IPS-NIHi11 (cell line): ENCODE results near the gene TPRN.
A peak's percentile ranks its signal among the peaks of the same experiment; 100 is the strongest.

Experiments
- DNase-seq: peaks from one replicate; pipeline ENCODE4 v3.0.0; 2012; ENCODE audit warnings: mixed read lengths, low spot score

Gene TPRN

DNA sequence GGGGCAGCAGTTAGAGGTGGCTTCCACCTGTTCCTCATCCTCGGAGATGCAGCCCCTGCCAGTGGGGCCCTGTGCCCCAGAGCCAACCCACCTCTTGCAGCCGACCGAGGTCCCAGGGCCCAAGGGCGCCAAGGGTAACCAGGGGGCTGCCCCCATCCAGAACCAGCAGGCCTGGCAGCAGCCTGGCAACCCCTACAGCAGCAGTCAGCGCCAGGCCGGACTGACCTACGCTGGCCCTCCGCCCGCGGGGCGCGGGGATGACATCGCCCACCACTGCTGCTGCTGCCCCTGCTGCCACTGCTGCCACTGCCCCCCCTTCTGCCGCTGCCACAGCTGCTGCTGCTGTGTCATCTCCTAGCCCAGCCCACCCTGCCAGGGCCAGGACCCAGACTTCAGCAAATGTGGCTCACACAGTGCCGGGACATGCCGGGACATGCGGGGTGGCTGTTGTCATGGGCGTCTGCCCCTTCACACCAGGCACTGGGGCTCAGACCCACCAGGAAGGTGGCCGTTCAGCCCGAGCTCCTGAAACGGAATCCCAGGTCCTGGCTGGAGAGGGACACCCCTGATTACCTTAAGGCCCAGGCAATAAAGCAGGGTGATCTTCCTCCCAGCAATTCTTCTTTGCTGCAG is 25.3 kb upstream of the TPRN start:
- no peak for DNase-seq

DNA sequence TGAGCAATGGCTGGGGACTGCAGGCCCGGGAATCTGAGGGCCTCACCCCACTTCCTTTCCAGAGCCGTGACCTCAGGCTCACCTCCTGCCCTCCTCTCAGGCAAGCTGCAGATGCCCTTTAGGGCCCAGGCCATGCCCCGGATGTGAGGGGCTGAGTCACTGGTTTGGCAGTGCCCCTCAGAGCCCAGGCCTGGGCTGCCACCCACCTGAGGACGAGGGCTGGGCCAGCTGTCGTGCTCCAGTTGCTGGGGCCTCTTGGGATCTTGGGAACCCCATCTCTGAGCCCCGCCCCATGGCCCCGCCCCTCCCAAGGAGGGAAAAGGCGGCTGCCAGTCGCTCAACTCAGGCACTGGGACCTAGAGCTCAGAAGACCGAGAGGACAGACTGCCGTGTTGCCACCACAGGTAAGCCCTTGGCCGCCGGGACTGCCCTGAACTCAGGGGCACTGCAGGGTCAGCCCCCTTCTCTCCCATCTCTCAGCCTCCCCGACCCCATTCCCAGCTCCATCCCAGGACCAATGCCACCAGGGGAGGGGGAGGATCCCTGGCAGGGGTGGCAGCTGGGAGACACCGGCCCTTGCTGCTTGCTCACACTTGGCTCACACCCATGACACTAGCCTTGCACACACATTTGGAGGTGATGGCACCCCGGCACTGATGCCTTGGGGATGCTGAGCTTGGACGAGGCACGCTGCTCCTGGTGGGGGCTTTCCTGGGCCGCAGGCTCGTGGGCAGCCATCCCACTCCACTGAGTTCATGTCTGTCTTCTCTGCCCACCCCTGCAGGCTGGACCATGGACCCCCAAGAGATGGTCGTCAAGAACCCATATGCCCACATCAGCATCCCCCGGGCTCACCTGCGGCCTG is 24.5 kb upstream of the TPRN start, which contains the start of gene CYSRT1:
Gene CYSRT1 (plus strand): TSS at position 345 of the 865 bp plus-strand sequence. CDS start 448 bp downstream, at position 793.
- DNase-seq: no peak

DNA sequence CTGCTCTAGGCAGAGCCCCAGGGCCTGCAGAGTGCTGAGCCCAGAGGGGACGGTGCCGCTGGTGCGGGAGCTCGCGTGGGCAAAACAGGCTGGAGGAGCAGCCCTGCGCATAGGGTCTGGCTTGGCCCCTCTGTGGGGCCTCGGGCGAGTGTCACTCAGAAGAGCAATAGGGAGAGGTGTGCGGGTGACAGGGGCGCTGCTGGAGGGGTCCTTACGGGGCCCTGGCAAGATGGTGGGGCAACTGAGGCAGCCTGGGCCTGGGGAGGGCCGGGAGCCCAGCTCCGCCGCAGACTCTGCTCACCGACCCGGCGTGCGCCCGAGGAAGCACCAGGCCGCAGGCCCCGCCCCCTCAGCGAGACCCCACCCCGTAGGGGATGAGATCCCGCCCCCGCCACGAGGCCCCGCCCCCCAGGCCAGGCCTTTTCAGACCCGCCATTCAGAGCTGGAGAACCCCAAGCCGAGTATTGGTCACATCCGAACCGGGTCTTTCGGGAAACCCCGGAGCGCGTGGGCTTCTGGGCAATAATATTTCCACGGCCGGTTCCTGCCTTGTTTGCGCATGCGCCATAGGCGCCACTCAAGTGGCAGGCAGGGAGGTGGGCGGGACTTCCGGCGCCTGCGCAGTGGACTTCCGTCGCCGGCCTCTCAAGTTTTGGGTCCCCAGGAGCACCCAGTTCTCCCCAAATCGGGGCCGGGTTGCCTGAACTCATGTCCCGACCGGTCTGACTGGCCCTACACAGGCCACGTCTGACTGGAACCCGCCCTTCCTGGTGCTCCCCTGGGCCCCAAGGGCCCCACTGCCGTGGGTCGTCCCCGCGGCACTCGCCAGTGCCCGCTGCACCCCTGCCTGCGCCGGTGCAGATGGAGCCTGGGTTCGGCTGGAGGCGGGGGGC is 22.8 kb upstream of the TPRN start:
- DNase-seq: peak; percentile 91

DNA sequence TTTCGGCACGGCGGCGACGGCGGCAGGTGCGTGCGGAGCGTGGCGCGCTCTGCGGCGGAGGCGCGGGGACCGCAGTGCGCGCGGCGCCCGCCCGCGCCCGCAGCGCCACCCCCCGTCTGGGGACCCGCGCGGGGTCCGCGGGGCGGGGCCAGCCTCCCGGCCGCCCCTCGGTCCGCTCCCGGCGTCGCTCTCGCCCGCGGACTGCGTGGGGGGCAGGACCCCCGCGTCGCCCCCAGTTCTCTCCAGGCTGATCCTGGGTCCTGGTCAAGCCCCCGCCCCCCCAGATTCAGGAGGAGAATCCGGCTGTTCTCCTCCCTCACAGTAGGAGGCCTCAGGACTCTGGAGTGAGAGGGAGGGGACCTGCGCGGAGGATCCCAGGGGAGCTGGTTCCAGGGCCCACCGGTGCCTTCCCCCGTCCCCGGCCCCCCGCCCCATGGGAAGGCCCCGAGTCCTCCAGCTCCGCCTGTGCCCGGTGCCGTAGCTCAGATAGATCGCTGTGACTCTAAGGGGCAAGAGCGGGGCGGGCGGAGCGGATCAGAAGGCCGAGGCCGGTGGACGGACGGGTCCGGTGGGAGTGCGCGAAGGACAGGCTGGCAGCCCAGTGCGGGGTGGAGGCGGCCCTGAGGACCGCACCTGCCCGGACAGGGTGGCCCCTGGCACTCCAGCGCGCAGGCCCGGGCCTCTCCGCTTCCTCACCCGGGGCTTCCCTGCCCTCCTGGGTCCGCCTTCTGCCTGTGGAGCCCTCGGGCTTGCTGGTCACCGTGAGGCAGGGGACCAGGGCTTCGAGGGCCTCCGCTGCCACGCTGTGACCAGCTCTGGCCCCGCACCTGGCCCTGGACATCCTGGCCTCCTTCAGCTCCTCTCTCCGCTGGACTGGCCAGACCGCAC is 21.9 kb upstream of the TPRN start, which contains the start of gene RNF208:
Gene RNF208 (minus strand): TSS at position 51 of the 888 bp plus-strand sequence. CDS start 1,028 bp downstream, outside the sequence.
- DNase-seq: no peak

DNA sequence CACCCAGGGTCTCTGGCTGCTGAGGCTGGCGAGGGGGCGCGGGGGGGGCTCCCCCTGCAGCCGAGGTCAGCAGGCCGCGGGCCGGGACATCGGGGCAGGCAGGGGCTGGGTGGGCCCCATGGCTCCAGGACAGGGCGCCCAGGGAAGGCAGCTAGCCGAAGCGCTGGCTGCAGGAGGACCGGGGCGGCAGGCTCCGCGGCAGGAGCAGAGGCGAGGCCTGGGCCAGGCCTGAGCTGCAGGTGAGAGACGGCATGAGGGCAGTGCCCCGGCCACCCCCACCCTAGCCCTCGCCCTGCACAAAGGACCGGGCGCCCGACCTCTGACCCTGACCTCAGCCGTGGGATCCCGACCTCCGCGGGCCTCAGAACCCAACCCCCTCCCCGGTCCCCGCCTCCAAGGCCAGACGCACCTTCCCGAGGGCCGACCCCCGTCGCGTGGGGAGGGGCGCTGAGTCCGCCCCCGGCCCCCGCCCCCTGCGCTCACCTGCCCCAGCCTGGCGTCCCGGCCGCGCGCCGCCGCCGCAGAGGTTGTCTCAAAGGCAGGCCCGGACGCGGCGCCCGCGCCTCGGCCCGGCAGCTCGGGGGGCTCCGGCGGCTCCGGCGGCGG is 21.1 kb upstream of the TPRN start:
- peak; percentile 61 for DNase-seq

DNA sequence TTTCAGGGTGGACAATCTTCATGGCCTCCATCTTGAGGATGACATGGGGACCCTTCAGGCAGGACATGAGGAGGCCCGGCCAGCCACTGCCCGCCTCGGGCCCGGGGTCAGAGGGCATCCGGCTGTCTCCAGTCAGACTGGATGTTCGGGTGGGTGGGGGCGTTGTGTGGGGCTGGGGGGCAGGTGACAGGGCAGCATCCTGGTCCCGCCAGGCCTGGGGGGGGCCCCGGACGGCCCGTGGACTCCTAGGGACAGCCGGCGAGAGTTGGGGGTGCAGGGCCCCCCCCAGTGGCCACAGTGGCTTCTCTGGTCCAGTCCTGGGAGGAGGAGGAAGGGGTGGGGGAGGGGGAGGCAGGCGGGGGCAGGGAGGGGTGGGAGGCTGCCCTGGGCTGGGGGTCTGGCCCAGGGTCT is 20.6 kb upstream of the TPRN start:
- no peak for DNase-seq

DNA sequence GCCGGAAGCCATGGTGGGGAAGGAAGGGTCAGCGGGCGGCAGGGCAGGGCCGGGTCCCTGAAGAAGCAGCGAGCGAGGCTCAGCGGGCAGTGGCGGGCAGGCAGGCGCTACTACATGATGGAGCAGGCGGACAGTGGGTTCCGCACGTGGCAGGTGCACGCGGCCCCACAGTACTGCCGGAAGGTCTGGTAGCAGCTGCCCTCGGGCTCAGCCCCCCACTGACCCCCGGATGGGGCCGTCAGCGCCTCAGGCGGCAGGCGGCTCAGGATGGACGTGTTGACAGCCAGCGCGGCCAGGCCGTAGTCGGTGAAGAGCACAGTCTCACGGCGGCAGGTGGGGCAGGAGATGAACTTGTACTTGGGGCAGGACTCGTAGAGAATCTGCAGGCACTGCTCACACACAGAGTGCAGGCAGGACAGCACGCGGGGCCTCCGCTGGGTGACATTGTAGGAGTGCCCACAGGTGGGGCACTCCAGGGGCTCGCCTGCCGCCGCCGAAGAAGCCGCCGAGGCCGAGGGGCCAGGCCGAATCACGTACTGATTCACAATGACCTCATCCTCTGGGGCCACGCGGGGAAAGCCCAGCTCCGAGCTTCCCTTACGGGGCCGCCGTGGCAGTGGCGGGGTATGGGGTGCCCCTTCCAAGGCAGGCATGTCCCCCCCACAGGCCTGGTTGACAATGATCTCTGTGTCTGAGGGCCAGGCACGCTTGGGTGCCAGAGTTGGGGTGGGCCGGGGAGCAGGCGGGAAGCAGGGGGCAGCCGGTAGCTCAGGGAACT is 20.0 kb upstream of the TPRN start:
- peak; percentile 8 for DNase-seq

DNA sequence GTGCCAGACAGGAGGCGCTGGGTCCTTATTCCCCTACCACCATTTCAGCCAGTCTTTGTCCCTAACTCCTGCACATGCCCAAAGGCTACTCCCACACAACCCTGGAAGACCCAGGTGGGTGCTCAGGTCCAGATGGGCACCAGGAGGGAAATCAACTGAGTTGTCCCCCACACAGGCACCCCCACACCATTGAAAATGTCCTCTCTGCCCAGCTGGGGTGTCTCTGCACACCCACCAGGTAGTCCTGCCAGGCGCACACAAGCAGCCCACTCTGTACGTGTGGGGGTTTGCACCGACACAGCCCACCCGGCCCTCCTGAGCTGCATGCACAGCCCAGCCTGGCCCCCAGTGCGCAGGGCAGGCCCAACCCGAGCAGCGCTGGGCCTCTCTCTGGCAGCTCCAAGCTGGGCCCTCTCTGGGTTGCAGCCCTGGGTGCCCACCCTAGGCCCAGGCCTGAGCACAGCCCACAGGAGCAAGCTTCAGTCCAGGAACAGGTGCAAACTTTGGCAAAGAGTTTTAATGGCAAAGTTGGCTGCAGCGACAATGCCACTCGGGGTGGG is 19.3 kb upstream of the TPRN start:
- DNase-seq: no peak

DNA sequence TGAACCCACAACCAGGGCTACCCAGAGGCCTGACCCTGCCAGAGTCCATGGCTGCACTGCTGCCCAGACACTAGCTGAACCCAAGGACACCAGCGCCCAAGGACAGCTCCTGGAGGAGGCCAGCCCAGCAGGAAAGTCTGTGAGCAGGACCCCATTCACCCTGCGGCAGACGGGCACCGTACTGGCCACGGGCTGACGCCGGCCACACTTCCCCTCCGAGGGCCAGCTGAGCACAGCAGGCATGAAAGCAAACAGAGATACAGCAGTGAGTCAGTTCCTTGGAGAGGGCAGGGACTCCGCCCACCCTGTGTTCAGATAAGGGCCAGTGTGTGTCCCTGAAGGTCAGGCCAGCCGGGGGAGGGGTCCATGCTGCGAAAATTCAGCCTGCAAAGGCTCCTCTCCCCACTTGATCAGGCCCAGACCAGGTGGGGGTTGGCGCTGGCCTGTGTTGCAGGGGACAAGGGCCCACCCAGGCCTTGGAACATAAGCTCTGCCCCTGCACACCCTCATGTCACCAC is 18.3 kb upstream of the TPRN start:
- DNase-seq: peak; percentile 23

DNA sequence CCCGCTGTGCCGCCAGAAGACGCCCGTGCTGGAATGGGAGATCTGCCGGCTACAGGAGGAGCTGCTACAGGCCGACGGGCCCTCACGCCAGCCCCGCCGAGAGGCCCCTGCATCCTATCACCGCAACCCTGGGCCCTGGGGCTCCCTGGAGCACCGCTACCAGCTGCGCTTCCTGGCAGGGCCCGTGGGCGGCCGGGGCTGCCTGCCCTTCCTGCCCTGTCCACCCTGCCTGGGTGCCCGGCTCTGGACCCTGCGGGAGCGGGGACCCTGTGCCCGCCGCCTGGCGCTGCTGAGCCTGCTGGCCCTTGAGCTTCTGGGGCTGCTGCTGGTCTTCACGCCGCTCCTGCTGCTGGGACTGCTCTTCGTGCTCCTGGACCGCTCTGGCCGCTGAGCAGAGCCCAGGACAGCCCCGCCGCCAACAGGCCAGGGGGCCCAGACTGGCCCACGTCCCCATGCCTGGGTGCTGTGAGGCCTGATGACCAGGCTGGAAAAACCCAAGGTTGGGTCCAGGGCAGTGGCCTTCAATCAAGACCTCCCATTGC is 17.7 kb upstream of the TPRN start:
- DNase-seq: no peak

DNA sequence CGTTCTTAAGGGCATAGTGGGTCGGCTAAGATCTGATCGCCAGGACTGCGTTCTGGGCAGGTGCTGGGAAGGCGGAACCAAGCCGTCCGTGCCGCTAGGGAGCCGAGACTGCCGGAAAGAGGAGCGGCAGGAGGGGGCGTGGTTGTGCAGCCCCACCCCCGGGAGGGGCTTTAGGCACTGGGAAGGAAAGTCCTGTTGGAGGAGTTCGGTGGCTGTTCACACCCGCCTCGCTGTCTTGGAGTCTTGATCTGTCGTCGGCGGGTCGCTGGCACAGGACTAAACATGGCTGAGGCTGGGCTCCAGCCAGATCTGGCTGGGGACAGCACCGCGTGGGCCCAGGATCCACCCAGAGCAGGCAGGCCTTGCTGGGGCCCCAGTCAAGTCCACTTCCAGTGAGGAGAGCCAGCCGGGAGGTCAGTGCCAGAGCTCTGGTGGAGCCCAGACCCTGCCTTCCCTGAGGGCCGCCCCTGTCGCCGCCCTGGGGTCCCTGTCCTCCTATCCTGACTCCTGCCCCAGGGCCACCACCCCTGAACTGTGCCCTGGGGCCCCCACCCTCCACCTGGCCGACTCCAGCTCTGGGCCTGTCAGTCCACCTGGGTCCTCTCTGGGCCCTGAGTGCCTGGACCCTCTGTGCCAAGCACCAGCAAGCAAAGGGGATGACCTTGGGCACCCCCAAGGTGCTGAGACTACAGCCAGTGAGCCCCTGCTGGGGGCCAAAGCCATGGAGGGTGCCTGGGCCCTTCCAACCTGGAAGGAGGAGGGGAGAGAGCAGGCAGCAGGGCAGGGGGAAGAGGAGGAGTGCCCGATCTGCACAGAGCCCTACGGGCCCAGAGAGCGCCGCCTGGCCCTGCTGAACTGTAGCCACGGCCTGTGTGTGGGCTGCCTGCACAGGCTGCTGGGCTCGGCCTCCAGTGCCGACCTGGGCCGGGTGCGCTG is 17.0 kb upstream of the TPRN start:
- peak; percentile 94 for DNase-seq

DNA sequence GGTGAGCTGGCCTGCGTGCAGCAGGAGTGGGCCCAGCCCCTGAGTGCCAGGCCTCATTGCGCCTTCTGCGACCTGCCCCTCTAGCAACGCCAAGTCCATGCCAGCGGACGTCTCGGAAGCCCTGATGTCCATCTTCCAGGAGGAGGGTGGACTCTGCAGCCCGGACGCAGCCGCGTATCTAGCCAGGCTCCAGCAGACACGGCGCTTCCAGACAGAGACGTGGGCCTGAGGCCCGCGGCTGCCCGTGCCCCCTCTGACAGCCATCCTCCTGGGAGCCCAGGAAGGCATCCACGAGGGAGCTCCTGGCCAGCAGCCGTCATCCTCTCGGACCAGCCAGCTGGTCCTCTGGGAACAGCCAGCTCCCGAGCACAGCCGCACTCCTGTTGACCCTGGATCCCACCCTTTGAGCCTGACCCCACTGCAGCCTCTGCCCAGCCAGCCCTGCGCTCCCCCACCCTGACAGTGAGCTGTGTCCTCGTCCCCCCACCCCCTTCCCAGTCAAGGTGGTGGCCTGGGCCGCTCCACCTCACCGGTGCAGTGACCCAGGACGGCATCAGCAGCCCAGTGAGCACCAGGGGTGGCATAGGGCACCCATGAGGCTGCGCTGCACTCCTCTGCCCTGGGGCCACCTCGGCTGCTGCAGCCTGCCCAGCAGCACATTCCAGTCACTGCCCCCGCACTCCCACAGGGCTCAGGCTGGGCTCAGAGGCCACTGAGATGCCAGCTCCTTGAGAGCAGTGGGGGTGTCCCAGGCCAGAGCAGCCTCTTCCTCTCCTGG is 15.8 kb upstream of the TPRN start:
- DNase-seq: no peak

DNA sequence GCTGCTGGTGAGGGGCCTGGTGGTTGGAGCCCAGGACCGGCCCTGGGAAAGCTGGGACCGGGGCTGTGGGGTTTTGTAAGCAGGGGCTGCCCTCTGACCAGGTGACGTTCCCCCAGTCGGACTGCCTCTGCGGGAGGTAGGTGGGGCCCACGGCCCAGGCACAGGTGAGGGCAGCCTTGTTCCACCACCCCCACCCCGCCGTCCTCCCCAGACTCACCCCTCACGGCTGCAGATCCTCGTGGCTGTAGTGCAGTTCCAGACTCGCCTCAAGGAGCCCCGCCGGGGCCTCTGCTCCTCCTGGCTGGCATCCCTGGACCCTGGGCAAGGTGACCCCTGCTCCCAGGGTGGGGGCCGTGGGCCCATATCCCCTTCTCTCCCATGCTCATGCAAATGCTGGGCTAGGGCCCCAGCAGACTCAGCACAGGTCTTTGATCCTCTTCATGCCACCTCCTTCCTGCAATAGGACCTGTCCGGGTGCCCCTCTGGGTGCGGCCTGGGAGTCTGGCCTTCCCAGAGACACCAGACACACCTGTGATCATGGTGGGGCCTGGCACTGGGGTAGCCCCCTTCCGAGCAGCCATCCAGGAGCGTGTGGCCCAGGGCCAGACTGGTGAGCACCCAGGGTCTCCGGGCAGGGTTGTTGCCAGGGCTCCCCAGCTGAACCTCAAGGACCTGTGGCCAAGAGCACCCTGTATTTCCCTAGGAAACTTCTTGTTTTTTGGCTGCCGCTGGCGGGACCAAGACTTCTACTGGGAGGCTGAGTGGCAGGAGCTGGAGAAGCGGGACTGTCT is 14.8 kb upstream of the TPRN start:
- DNase-seq: no peak

DNA sequence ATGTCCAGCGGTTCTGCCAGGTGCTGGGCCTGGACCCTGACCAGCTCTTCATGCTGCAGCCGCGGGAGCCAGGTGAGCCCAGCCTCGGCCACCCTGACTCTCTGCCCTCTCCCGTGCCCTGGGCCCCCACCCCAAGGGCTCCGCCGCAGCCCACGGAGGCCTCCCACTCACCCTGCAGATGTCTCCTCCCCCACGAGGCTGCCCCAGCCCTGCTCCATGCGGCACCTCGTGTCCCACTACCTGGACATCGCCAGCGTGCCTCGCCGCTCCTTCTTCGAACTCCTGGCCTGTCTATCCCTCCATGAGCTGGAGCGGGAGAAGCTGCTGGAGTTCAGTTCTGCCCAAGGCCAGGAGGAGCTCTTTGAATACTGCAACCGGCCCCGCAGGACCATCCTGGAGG is 14.1 kb upstream of the TPRN start:
- DNase-seq: no peak

DNA sequence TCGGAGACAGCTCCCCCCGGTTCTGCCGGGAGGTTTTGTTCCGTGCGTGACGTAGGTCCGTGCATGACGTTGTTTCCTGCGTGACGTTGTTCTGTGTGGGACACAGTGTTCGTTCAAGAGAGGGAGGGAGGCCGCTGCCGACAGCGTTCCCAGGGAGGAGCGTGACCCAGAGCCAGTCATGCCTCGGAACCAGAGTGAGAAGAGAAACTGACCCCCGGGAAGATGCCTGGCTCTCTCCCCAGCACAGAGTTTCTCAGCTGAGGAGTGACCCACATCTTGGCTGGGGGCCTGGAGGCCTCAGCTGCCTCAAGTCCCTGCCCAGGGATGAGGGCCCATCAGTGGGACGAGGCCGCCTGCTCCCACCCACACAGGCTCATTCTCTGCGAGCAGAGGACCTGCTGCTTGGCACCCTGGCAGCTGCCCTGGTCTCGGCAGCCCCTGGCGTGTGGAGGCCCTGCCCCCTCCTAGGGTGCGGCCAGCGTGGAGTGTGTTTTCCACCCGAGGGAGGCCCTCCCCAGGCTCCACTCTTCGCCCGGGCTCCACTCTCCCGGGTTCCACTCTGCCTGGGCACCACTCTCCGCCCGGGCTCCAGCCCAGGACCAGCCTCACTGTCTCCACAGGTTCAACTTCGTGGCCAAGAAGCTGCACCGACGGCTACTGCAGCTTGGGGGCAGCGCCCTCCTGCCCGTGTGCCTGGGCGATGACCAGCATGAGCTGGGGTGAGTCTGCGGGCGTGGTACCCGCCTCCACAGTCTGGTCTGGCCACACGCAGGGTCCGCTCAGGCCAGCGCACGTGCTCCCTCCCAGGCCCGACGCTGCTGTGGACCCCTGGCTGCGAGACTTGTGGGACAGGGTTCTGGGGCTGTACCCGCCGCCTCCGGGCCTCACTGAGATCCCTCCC is 12.9 kb upstream of the TPRN start:
- peak; percentile 57 for DNase-seq
